Gastroesophageal sphincter (tissue), 4 donors: ENCODE results near the gene CCDC61. TPM values are rescaled to one million over a fixed set of nuclear protein-coding genes. Genes with fewer than 3 reads are reported as not detected.

Source experiments
- ATAC-seq: fragments of 150-250 bp; one replicate; pipeline ENCODE4 v1.9.1; 2016; ENCODE audit warnings: mild to moderate bottlenecking, moderate library complexity
- H3K27ac ChIP-seq, 4 donors: fragments of 200-600 bp; sonication (generic) in 3 of 4; 1 replicate in 3 of 4; 2 replicates in 1 of 4; pipeline ENCODE4 v1.5.1; 2016 to 2019
- H3K27me3 ChIP-seq: fragments of 200-600 bp; sonication (generic); one replicate; pipeline ENCODE4 v1.5.1; 2019
- H3K36me3 ChIP-seq, 2 donors: fragments of 200-600 bp; sonication (generic); one replicate each; pipeline ENCODE4 v1.5.1; 2019; ENCODE audit warnings: control low read depth in 1 of 2
- H3K4me1 ChIP-seq, 3 donors: fragments of 200-600 bp; sonication (generic); 1 replicate in 2 of 3; 2 replicates in 1 of 3; pipeline ENCODE4 v1.5.1; 2016 to 2019; ENCODE audit warnings: control low read depth in 2 of 3
- H3K4me3 ChIP-seq, 2 donors: fragments of 200-600 bp; sonication (generic); one replicate each; pipeline ENCODE4 v1.5.1; 2019; ENCODE audit warnings: mild to moderate bottlenecking in 1 of 2, moderate library complexity in 1 of 2
- H3K9me3 ChIP-seq, 3 donors: fragments of 200-600 bp; sonication (generic); one replicate each; pipeline ENCODE4 v1.5.1; 2017 to 2019; ENCODE audit warnings: control low read depth in 2 of 3
- EP300 ChIP-seq: sonication (generic); formaldehyde crosslinking; IDR thresholded peaks from one replicate; pipeline ENCODE4 v1.6.1; 2017; ENCODE audit warnings: antibody characterized with exemption, mild to moderate bottlenecking
- POLR2A ChIP-seq, 2 donors: fragments of 450-650 bp; IDR thresholded peaks; one replicate each; pipeline ENCODE4 v1.6.1; 2017; ENCODE audit warnings: antibody characterized with exemption in 2 of 2, mild to moderate bottlenecking in 2 of 2, moderate library complexity in 1 of 2
- POLR2AphosphoS5 ChIP-seq: sonication (generic); formaldehyde crosslinking; IDR thresholded peaks from one replicate; pipeline ENCODE4 v1.6.1; 2017; ENCODE audit warnings: antibody characterized with exemption
- WGBS, 2 donors: methylation state at CpG; one replicate each; pipeline ENCODE4 v1.1.5; 2018; ENCODE audit warnings: low coverage in 1 of 2; 5-methylcytosine and 5-hydroxymethylcytosine counted together
- total RNA-seq, 4 donors: library from RNA; depleted of rRNA; stranded (reverse); fragments of >200 nt; gene quantifications; one replicate each; pipeline ENCODE4 v1.1.0, GENCODE V29; 2016
- TF ChIP-seq, protein P1 (sequence below), 4 experiments: fragments of 200-600 bp in 2 of 4; fragments of 450-650 bp in 2 of 4; sonication (generic) in 1 of 4; IDR thresholded peaks; one replicate each; pipeline ENCODE4 v1.5.1; 2017 to 2019; ENCODE audit warnings: antibody characterized with exemption in 4 of 4, mild to moderate bottlenecking in 2 of 4, moderate library complexity in 2 of 4

The CCDC61 gene
- total RNA-seq, 4 donors from 2014 or later: 4.2 to 9.4 (median 6.4) TPM

DNA sequence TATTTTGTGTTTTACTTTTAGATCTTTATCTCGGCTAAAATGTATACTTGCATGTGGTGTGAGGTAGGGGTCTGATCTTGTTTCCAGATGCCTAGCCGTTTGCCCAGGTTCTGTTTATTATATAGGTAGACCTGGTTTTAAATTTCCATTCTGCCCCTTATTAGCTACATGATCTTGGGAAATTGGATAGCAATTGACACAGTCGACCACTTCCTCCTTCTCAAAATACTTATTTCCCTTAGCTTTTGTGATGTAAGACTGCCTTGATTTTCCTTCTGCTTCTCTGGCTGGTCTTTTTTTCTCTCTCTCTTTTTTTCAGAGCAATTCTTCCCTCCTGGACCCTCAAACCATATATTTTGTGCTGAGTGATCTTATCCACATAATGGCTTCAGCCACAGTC is 30.6 kb downstream of the CCDC61 start:
- WGBS, 2 donors: 70 to 78% methylated on average over 3 of the region's 3 CpGs
- Histone ChIP-seq H3K27me3 (peaks cover 80% of the 10 kb centered on the region), H3K36me3 (peaks cover 0 to 5% of the 10 kb centered on the region in 2 donors), H3K27ac (no peak overlapping the region), H3K4me1 (peaks cover 0 to 5% (median 0%) of the 10 kb centered on the region in 3 donors), H3K4me3 (no peak overlapping the region), H3K9me3 (no peaks in the 10 kb centered on the region)
- no peak for ATAC-seq
- TF ChIP-seq POLR2AphosphoS5 (no peak), EP300 (no peak), POLR2A (IDR thresholded peaks at IDR 0.05) (no peak)
- TF ChIP-seq, protein P1, sequence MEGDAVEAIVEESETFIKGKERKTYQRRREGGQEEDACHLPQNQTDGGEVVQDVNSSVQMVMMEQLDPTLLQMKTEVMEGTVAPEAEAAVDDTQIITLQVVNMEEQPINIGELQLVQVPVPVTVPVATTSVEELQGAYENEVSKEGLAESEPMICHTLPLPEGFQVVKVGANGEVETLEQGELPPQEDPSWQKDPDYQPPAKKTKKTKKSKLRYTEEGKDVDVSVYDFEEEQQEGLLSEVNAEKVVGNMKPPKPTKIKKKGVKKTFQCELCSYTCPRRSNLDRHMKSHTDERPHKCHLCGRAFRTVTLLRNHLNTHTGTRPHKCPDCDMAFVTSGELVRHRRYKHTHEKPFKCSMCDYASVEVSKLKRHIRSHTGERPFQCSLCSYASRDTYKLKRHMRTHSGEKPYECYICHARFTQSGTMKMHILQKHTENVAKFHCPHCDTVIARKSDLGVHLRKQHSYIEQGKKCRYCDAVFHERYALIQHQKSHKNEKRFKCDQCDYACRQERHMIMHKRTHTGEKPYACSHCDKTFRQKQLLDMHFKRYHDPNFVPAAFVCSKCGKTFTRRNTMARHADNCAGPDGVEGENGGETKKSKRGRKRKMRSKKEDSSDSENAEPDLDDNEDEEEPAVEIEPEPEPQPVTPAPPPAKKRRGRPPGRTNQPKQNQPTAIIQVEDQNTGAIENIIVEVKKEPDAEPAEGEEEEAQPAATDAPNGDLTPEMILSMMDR (IDR thresholded peaks at IDR 0.05): no peak

DNA sequence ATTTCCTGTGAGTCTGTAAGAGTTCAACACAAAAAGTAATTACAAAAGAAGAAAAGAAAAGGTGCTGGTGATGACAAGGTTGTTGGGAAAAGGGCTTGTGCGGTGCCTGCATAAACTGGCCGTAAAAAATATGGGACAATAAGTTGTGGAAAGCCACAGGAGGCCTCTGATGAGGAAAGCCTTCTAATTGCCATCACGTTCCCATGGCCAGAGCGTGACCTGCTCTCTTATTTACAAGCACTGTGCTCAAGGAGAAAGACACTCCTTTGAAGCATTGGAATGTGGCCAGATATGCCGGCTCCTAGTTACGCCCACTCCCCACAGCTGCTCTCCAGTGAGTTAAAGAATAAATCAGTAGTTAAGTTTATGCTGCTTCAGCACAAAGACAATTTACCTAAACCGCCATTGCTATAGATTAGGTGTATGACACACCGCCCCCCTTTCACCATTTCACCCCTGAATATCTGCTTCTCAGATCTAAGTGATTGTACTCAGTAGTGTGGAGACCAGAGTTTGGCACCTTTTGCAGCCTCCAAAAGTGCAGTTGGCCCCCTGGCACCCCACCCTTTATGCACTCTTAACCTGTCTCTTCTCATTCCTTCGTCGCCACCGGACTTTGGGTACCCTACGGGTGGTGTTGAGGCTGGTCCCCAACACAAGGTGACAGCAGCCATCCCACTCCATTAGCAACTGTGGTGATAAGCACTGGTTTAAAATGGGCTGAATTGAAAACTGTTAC is 35.7 kb downstream of the CCDC61 start:
- peaks cover 62% of the 10 kb centered on the region for H3K27me3 ChIP-seq
- H3K9me3 ChIP-seq: no peaks in the 10 kb centered on the region
- no peak overlapping the region for H3K27ac ChIP-seq
- H3K4me1 ChIP-seq: peaks cover 0 to 5% (median 0%) of the 10 kb centered on the region in 3 donors
- no peak for ATAC-seq
- no peak for TF ChIP-seq POLR2AphosphoS5
- no peak for TF ChIP-seq EP300
- TF ChIP-seq, protein P1 (IDR thresholded peaks at IDR 0.05): no peak
- no peak for TF ChIP-seq POLR2A (IDR thresholded peaks at IDR 0.05)
- H3K4me3 ChIP-seq: no peak overlapping the region
- WGBS, 2 donors: 50 to 52% methylated on average over 7 to 12 of the region's 12 CpGs
- H3K36me3 ChIP-seq: peaks cover 0 to 5% of the 10 kb centered on the region in 2 donors

DNA sequence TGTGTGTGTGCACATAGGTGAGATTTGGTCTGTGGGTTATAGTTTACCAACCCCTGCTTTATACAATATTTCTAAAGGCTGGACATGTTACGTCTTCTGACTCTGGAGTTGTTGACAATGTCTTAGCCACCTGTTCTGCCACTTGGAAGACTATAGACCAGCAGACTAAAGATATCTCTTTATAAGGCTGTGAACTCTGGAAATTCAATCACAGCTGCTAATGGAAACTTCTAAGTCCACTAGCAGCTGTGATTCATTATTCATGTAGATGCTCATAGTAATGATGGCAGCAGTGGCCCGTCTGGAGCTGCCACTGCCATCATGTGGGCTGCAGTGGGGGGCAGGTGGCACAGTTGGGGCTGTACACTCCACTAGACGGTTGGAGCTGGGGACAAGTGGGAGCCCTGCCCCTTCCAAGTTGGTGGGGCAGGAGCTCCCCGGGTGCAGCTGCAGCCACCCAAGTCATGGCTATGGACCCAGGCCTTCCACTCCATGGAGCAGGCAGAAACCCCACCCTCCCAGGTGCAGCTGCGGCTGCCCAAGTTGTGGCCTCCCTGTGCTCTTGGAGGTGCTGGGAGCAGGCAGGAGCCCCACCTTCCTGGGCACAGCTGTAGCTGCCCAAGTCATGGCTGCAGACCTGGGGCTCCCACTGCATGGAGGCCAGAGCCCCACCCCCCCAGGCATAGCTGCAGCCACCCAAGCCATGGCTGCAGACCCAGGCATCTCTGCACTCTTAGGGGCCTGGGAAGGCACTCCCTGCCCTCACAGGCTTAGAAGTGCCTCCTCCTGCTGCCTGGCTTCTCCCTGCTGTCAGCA is 36.7 kb downstream of the CCDC61 start:
- TF ChIP-seq, protein P1 (IDR thresholded peaks at IDR 0.05): no peak
- TF ChIP-seq POLR2AphosphoS5 (no peak), POLR2A (IDR thresholded peaks at IDR 0.05) (no peak), EP300 (no peak)
- no peak overlapping the region for H3K4me3 ChIP-seq
- WGBS, 2 donors: 80 to 91% methylated on average over 1 of the region's 5 CpGs
- peaks cover 0 to 5% (median 0%) of the 10 kb centered on the region in 3 donors for H3K4me1 ChIP-seq
- H3K36me3 ChIP-seq: no peaks in the 10 kb centered on the region
- no peak overlapping the region for H3K27ac ChIP-seq
- no peak for ATAC-seq
- peaks cover 59% of the 10 kb centered on the region for H3K27me3 ChIP-seq
- no peaks in the 10 kb centered on the region for H3K9me3 ChIP-seq

DNA sequence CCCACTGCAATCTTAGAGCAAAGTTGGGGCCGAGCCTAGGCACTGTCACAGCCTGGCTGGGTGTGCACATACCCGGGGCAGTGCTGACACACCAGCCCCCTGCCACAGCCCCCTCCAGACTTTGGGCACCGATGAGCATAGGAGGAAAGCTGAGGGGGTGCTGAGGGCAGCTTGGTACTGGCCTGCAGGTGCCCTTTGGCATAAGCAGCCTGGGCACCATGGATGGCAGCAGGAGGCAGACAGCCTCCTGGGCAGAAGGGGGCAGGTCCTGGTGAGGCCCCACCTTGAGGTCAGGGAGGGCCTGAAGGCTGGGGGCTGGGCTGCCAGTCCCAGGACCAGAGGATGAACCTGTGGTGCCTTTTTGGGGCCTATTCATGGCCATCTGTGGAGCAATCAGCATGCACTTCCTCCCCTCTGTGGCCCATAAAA is 37.3 kb downstream of the CCDC61 start:
- Histone ChIP-seq H3K36me3 (no peaks in the 10 kb centered on the region), H3K27me3 (peaks cover 57% of the 10 kb centered on the region), H3K27ac (no peak overlapping the region), H3K9me3 (no peaks in the 10 kb centered on the region), H3K4me1 (peaks cover 0 to 5% (median 0%) of the 10 kb centered on the region in 3 donors), H3K4me3 (no peak overlapping the region)
- TF ChIP-seq POLR2A (IDR thresholded peaks at IDR 0.05) (no peak), POLR2AphosphoS5 (no peak), EP300 (no peak)
- TF ChIP-seq, protein P1 (IDR thresholded peaks at IDR 0.05): no peak
- ATAC-seq: no peak
- WGBS, 2 donors: no CpG with 5 or more reads among the region's 3 CpGs
